HK-2 (cell line): ENCODE data around the gene SEMA3D.
A peak's percentile ranks its signal among the peaks of the same experiment; 100 is the strongest.

ENCODE experiments used
- DNase-seq: peaks from one replicate; pipeline ENCODE4 v3.0.0-alpha.2; 2018; ENCODE audit not compliant: unreplicated experiment

SEMA3D gene

DNA sequence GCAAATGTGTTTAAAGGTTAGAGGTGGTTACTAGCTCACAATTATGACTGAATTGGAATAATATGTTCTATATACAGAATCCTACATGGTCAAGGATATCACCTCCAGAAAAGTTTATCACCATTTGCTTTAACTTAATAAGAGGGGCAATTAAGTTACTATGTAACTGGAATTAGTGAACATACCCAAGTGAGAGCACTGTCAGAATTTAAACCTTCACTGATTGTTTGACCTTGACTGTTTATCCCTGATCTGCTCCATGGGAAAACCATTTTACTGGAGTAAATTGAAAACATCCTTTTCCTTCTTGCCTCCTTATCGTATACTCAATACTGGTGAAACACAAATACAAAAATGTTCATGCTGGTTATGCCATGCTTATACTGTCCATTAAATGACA is 107.4 kb downstream of the SEMA3D start:
- DNase-seq, result no peak

DNA sequence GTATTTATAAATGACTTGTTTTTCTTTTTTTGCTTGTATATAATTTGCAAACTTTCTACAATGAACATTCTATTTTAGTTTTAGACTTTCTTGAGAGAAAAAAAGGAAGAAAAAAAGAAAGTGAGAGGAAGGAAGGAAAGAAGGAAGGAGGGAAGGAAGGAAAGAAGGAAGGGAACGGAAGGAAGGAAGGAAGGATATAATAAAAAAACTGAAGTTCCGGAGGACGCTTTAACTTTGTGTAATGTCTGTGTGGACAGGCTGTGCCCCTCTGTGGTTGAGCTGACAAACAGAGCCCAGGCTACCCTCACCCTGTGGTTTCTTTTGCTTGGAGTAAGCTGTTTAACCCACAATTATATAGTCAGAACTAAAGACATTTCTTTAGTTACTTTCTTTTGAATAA is 108.7 kb downstream of the SEMA3D start:
- DNase-seq, result no peak

DNA sequence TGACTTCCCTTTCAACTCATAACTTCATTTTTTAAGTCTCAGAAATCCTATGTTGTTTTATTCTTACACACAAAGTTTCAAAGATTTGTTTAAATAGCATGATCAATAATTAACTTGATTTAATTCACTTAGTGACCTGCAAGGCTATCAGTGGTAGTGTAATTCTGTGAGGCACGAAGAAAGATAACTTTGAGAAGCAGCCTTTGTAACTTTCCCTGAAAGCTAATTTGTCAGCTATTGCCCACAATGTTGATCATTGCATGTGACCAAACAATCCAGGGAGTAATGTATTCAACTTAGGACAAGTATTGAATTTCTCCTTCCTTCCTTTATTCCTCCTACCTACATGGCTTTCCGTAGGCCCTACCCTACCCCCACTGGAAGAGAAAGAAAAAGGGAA is 111.0 kb downstream of the SEMA3D start:
- DNase-seq, result no peak

DNA sequence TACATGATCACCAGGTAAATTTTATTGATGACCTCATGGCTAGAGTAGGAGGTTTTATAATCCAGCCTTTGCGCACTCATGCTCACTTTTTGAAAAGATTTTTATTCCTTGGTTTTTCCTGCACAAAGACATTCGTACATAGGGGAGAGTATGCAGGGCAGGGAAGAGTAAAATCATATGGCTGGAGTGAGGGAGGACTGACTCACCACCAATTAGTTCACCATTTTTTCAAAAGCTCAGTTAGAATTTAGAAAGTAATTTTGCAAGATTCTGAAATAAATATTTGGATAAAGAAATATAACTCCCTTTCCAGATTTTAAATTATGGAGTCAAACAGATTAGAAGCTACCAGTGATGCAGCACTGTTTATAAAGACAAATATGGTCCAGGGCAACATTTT is 111.9 kb downstream of the SEMA3D start:
- no peak for DNase-seq

DNA sequence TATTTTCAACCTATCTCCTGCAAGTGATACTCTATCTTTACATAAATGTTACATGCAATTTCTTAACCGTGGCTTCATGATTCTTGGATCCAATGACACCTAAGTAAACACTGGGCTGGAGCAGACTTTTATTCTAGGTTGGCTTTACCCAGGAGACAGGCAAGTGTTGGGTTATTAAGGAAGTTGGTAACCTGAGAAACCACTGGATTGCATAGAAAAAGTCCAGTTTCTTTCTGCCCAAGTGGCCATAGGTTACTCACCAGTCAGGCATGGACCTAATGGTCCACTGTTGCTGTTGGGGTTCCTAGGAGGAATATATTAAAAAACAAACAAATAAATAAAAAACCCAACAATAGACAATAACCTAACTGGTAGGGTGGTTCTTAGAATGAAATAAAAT is 112.8 kb downstream of the SEMA3D start:
- no peak for DNase-seq

DNA sequence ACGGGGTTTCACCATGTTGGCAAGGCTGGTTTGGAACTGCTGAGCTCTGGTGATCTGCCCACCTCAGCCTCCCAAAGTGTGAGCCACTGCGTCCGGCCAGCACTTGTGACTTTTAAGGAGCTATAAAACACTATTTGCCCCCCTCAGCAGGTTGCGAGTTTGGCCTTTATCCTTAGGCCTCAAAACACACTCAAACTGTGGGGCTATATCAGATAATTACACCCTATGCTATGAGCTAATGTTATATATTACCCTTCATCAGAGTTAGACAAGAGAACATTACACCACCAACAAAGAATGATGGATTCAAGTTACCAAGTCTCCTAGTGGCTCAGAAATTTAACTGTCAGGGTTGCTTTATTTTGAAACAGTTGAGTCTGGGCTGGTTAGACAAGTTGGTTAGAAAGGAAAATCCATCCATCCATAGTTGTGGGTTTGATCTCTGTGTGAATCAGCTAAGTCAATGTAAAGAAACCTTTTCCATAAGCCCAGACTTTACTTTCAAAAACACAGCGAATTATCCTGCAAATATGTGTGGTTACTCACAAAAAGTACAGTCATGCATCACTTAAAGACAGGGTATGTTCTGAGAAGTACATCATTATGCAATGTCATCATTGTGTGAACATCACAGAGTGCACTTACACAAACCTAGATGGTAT is 115.8 kb downstream of the SEMA3D start:
- DNase-seq, result no peak

- no peak for DNase-seq
Measured at GRCh38 chr7:85068799-85069198, 118.1 kb downstream of the SEMA3D start.

DNA sequence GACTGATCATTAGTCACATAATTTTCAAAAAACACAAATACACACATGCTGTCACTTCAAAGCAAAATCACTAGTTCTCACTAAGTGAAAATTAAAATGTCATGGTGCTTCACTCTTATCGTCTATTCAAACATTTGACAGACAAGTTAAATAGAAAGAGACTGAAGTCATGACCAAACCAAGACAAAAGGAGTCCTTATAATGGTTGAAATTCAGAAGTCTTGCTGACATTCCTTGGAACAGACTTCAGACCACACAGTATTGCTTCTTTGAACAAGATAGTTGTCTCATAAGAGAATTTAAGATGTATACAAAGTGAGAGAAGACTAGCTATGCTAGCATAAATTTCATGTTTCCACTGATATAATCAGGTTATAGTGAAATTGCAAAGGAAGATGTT is 119.5 kb downstream of the SEMA3D start:
- DNase-seq, result no peak

- no peak for DNase-seq
Measured at GRCh38 chr7:85065888-85066485, 120.9 kb downstream of the SEMA3D start.

DNA sequence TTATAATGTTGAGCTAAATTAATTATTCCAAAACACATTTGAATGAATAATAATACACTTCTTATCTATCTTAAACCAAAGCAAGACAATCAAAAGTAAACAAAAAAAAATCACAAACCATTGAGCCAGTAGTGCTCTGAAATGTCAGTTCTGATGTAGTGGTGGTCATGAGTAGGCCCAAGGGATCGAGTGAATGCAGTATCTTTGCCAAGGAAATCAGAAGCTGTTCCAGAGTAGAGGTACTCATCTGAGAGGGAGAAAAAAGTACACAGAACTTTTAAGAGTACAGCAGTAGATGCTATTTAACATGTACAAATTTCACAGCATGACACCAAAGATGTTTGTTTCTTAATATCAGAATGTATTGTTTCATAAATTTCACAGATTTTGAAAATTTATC is 121.5 kb downstream of the SEMA3D start:
- DNase-seq, result no peak

DNA sequence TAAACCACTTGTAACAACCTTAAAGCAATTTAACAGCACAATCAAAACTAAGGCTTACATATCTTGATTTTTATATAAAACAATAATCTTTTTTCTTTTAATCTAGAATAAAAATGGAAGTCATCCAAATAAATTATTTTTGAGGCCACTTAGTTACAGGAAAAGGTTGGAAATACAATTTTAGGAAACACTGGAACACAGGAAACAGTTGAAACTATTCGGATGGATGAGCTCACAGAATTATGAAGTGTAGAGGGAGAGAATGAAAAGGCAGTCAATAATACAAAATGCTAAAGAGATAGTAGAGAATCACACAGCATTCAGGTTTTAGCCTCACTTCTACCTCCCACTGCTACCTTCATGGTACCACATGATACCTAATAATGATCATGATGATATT is 124.2 kb downstream of the SEMA3D start:
- no peak for DNase-seq

DNA sequence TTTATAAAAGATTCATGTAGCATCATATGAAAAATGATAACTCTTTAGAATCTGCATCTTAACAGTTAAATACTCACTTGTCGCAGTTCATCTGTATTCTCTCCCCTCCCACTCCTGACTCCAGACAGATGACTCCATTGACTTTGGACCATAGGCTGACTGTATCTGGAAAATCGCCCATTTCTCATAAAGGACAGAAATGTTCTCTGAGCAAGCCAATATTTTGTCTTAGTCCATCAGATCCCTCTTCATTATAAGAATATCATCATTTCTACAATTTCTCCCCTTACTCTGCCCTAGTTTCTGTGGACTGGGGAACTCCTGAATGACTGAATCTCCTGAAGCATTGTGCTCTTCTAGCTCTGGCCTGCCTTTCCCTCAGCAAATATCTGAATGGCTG is 125.4 kb downstream of the SEMA3D start:
- DNase-seq, result no peak

- no peak for DNase-seq
Measured at GRCh38 chr7:85060696-85061095, 126.2 kb downstream of the SEMA3D start.

- no peak for DNase-seq
Measured at GRCh38 chr7:85055906-85056305, 130.9 kb downstream of the SEMA3D start.

DNA sequence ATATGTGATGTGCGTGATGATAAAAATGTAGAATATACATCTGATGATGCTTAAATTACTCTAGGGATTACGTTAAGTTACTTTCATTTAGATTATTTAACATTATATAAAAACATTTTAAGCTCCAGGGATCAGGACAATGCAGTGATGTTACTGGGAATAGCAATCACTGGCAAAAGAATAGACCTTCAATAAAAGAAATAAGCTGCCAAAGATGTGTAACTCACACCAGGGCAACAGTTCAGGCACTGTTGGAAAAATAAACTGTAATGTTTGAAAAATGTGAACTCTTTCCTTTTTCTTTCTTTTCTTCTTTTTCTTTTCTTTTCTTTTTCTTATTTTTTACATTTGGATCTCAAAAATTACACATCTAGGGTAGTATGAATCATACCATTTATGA is 131.7 kb downstream of the SEMA3D start:
- no peak for DNase-seq

DNA sequence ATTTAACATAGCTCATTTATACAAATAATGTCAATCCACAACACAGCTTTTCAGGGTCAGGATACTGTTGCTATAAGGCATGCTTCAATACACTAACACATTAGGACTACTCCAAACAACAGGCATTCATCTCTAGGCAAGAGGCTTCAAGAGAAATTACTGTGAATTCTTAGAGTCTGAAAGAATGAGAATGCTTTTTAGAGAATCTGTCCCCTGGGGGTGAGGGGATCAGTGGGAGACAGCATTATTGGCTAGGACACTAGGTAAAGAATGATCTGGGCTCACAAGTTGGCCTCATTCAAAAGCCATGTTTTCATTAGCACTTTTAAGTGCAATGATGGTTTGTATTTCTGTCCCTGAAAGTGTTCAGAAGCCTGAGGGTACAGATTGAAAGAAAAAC is 132.6 kb downstream of the SEMA3D start:
- no peak for DNase-seq

GRCh38 chr7:85052894-85053293 is 134.0 kb downstream of the SEMA3D start:
- DNase-seq, result no peak

DNA sequence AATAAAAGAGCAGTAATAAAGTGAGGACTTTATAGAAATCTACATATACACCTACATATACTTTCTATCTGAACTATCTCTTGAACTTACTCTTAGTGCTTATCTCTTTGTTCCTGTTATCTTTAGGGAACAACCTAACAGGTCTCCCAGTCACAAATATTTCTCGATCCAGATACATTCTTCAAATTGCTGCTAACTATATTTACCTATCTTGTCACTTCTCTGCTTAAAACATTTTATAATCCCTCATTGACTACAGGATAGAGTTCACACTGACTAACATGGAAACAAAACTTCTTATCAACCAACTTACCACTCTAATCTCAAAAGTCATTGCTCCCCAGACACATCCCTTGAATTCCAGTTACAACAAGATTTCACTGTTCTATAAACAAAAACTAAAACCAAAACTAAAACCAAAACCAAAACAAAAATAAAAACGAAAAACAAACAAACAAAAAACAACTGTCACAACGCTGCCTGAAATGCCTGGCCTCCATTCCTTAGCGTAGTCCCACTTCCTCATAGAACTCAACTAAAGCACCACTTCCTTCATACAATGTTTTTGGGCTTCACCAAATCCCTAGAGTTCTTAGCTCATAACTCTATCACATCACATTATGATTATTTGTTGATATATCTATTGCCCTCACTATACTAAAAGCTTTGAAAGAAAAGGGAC is 134.7 kb downstream of the SEMA3D start:
- no peak for DNase-seq

DNA sequence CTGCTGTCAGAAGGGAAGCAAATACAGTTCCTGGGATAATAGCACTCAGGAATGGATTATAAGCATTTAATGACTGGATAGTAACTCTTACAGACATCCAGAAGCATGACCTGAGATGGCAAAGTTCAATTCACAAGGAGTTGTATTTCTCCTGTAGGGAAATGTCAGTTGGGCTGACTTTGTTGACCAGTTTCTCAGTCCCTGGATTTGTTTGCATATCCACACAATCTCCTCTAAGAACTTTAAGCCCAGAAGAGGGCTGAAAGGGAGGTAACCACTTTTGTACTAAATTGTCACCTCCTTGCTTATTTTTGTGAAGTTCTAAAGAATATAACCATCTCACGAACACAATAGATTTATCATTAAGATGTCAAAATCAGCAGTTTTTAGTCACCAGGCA is 140.3 kb downstream of the SEMA3D start:
- no peak for DNase-seq

DNA sequence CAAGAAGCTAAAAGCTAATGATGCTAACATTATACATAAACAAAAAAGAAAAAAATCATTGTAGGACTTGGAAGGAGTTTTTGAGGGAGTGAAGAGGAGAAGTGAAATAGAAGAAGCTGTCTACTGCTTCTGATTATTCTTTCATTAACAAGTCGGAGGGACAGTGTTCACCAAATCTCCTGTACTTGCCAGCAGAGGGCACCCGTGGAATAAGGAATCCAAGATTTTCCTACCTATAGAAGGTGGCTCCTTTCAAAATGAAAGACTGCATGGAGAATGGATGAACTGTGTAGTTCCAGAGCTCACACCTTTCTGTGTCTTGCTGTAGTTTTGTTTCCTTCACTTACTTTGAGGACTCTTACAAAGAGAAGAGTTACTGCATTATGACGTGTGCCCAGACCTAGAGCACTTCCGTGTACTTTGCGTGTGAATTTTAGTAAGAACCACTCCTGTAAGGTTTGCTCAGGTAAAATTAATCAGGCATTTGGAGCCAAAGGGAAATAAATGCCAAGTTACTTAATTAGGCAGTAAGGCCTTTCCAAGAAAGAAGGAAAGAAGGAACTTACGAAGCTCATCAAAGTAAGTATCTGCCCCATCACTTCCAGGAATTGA is 145.1 kb downstream of the SEMA3D start:
- peak; percentile 61 for DNase-seq

- DNase-seq, result no peak
Measured at GRCh38 chr7:85039196-85039923, 147.5 kb downstream of the SEMA3D start.

DNA sequence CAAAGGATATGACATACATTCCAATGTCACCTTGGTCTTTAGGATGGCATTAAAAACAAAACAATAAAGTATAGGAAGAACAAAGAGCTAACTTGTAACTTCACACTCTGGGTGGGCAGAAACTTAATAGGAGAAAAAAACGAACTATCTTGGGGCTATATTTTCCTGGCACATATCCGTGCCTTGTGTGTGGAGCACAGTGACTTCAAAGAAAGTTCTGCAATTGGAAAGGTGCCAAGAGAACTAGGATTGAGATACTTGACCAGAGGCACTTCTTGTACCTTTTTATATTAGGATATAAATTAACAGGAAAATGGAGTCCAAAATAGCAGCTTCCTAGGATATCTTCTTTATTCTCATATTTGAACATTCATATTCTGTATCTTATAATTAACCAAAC is 148.4 kb downstream of the SEMA3D start:
- no peak for DNase-seq
